Endodermal cell (in vitro differentiated cells): ENCODE measurements around the gene PCAT7. TPM values are rescaled to one million over a fixed set of nuclear protein-coding genes. Genes with fewer than 3 reads are reported as not detected.

Source experiments
- DNase-seq: peaks from one replicate; pipeline ENCODE4 v3.0.0-alpha.2; 2017
- H3K27ac ChIP-seq: 2 replicates; pipeline ENCODE4 v1.5.1; 2013; ENCODE audit warnings: mild to moderate bottlenecking, low read depth, low read length, moderate library complexity
- H3K27me3 ChIP-seq: 2 replicates; pipeline ENCODE4 v1.6.1; 2013; ENCODE audit warnings: mild to moderate bottlenecking, low read length, moderate library complexity; ENCODE audit not compliant: insufficient read depth, control insufficient read depth, poor library complexity, severe bottlenecking
- H3K36me3 ChIP-seq: 2 replicates; pipeline ENCODE4 v1.7.0; 2013; ENCODE audit warnings: mild to moderate bottlenecking, low read length, moderate library complexity; ENCODE audit not compliant: control insufficient read depth, insufficient read depth
- H3K4me1 ChIP-seq: one replicate; pipeline ENCODE4 v1.7.0; 2013; ENCODE audit warnings: low read length; ENCODE audit not compliant: control insufficient read depth, insufficient read depth
- H3K4me3 ChIP-seq: 2 replicates; pipeline ENCODE4 v1.5.1; 2013; ENCODE audit warnings: mild to moderate bottlenecking, low read length, moderate library complexity
- H3K9ac ChIP-seq: 2 replicates; pipeline ENCODE4 v1.6.1; 2013; ENCODE audit warnings: mild to moderate bottlenecking, low read length, moderate library complexity; ENCODE audit not compliant: poor library complexity, severe bottlenecking; ENCODE audit errors: extremely low read depth
- H3K9me3 ChIP-seq: 2 replicates; pipeline ENCODE4 v1.6.1; 2013; ENCODE audit warnings: mild to moderate bottlenecking, low read length, moderate library complexity; ENCODE audit not compliant: control insufficient read depth
- H3K27ac Mint-ChIP-seq: 2 replicates; pipeline ENCODE4 v1.8.0; 2020; ENCODE audit warnings: mixed read lengths
- H3K27me3 Mint-ChIP-seq: 2 replicates; pipeline ENCODE4 v1.8.0; 2021; ENCODE audit warnings: mild to moderate bottlenecking, mixed read lengths; ENCODE audit not compliant: insufficient read depth
- H3K36me3 Mint-ChIP-seq: 2 replicates; pipeline ENCODE4 v1.8.0; 2020; ENCODE audit warnings: low read depth, mixed read lengths
- H3K4me1 Mint-ChIP-seq: 2 replicates; pipeline ENCODE4 v1.8.0; 2020; ENCODE audit warnings: mixed read lengths
- H3K4me3 Mint-ChIP-seq: 2 replicates; pipeline ENCODE4 v1.8.0; 2020; ENCODE audit warnings: mild to moderate bottlenecking, moderate library complexity, mixed read lengths
- H3K9me3 Mint-ChIP-seq: 2 replicates; pipeline ENCODE4 v1.8.0; 2020; ENCODE audit warnings: mild to moderate bottlenecking, mixed read lengths
- CTCF ChIP-seq: fragments of 200-600 bp; sonication (generic); conservative IDR thresholded peaks from 2 replicates; pipeline ENCODE4 v1.5.0; 2021; ENCODE audit warnings: antibody characterized with exemption, mild to moderate bottlenecking
- WGBS, 2 experiments: methylation state at CpG; one replicate each; pipeline versions ENCODE4 v1.1.5 to v1.1.7; 2013; ENCODE audit warnings: missing lambda C conversion rate in 2 of 2, mixed read lengths in 1 of 2; ENCODE audit not compliant: insufficient coverage in 1 of 2, insufficient read length in 1 of 2; 5-methylcytosine and 5-hydroxymethylcytosine counted together
- total RNA-seq, 2 donors: library from RNA; stranded (reverse); fragmentation: NEBNext Ultra II Directional in 1 of 2; extraction: Animal tissue kit (Norgen Biotek cat#: 25700) in 1 of 2; gene quantifications; 2 replicates in 1 of 2; 3 replicates in 1 of 2; pipeline ENCODE4 v1.2.1, GENCODE V29; 2021

Gene PCAT7
- total RNA-seq, 2 donors from 2014 or later, result 4.2 to 7.3 TPM

- Histone ChIP-seq H3K36me3 (no peaks in the 10 kb centered on the region), H3K27me3 (no peaks in the 10 kb centered on the region), H3K27ac (no peak overlapping the region), H3K9ac (no peak overlapping the region), H3K4me1 (no peaks in the 10 kb centered on the region), H3K9me3 (no peaks in the 10 kb centered on the region), H3K4me3 (no peak overlapping the region)
- no peak overlapping the region for H3K27ac Mint-ChIP-seq
- H3K4me1 Mint-ChIP-seq, result no peaks in the 10 kb centered on the region
- 92 to 100% methylated on average over 1 of the region's 1 CpG for WGBS, 2 experiments
- H3K27me3 Mint-ChIP-seq, result no peaks in the 10 kb centered on the region
- no peak for DNase-seq
- TF ChIP-seq CTCF, result no peak
- H3K36me3 Mint-ChIP-seq, result no peaks in the 10 kb centered on the region
- no peak overlapping the region for H3K4me3 Mint-ChIP-seq
- peaks cover 6% of the 10 kb centered on the region for H3K9me3 Mint-ChIP-seq
These were observed 27.9 kb upstream of the PCAT7 start for GRCh38 chr9:94526951-94527350.

- H3K36me3 Mint-ChIP-seq, result peaks cover 2% of the 10 kb centered on the region
These were observed 26.0 kb upstream of the PCAT7 start for GRCh38 chr9:94528886-94529285.

DNA sequence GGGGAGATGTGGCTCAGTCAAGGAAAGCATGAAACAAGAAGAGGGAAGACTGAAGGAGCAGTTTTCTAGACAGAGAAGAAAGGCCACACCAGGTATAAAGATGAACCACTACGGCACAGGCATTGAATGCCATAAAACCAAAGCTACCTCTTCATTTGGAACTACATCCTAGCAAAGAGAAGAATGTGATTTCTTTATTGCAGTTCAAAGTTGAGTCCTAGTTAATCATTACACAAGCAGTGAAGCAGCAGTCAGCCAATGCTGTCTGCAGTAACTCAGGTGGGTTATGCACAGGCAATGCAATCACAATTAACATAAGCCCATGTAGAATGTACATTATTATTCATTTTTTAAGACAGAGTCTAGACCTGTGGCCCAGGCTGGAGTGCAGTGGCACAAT, 21.7 kb upstream of the PCAT7 start:
- Mint-ChIP-seq H3K27me3 (no peaks in the 10 kb centered on the region), H3K36me3 (peaks cover 2% of the 10 kb centered on the region), H3K9me3 (peaks cover 12% of the 10 kb centered on the region), H3K4me3 (no peak overlapping the region), H3K4me1 (no peaks in the 10 kb centered on the region), H3K27ac (no peak overlapping the region)
- TF ChIP-seq CTCF, result no peak
- H3K9ac ChIP-seq, result no peak overlapping the region
- no peaks in the 10 kb centered on the region for H3K27me3 ChIP-seq
- H3K27ac ChIP-seq, result no peak overlapping the region
- WGBS, 2 experiments, result 72 to 100% methylated on average over 1 of the region's 1 CpG
- DNase-seq, result no peak
- H3K4me3 ChIP-seq, result no peak overlapping the region
- H3K4me1 ChIP-seq, result no peaks in the 10 kb centered on the region
- no peaks in the 10 kb centered on the region for H3K9me3 ChIP-seq
- H3K36me3 ChIP-seq, result no peaks in the 10 kb centered on the region

More at GRCh38 chr9:94528886-94529285, 26.0 kb upstream of the PCAT7 start:
- Histone ChIP-seq H3K36me3 (no peaks in the 10 kb centered on the region), H3K9me3 (no peaks in the 10 kb centered on the region), H3K4me3 (no peak overlapping the region), H3K27me3 (no peaks in the 10 kb centered on the region), H3K27ac (no peak overlapping the region), H3K9ac (no peak overlapping the region), H3K4me1 (no peaks in the 10 kb centered on the region)
- no peaks in the 10 kb centered on the region for H3K4me1 Mint-ChIP-seq
- 100% methylated on average over 1 to 3 of the region's 4 CpGs for WGBS, 2 experiments
- no peak overlapping the region for H3K4me3 Mint-ChIP-seq
- no peak for DNase-seq
- no peak for TF ChIP-seq CTCF
- no peak overlapping the region for H3K27ac Mint-ChIP-seq
- peaks cover 12% of the 10 kb centered on the region for H3K9me3 Mint-ChIP-seq
- H3K27me3 Mint-ChIP-seq, result no peaks in the 10 kb centered on the region
